ENCODE measurements around the gene PTDSS2.

DNA sequence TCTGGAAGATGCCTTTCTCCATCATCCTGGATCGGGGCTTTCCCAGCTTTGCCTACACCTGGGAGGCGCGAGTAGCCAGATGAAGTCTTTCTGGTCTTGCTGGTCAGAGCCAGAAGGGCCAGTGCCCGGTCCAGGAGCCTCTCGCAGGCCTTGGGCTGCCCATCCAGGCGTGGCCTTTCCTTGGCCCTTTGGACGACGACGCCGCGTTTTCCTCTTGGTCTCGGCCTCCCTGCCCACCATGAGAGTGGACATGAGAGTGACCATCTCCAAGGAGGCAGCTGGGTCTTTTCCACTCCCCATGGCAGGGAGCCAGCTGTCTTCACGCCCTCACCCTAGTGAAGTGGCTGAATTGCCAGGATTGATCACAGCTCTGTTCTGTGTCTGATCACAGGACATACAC is 3.5 kb downstream of the PTDSS2 start:
- TF ChIP-seq, protein P1, sequence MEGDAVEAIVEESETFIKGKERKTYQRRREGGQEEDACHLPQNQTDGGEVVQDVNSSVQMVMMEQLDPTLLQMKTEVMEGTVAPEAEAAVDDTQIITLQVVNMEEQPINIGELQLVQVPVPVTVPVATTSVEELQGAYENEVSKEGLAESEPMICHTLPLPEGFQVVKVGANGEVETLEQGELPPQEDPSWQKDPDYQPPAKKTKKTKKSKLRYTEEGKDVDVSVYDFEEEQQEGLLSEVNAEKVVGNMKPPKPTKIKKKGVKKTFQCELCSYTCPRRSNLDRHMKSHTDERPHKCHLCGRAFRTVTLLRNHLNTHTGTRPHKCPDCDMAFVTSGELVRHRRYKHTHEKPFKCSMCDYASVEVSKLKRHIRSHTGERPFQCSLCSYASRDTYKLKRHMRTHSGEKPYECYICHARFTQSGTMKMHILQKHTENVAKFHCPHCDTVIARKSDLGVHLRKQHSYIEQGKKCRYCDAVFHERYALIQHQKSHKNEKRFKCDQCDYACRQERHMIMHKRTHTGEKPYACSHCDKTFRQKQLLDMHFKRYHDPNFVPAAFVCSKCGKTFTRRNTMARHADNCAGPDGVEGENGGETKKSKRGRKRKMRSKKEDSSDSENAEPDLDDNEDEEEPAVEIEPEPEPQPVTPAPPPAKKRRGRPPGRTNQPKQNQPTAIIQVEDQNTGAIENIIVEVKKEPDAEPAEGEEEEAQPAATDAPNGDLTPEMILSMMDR (IDR thresholded peaks at IDR 0.05), result no peak
- no peak for TF ChIP-seq POLR2A (IDR thresholded peaks at IDR 0.05)

All from Peyer's patch (tissue), 4 donors.